ENCODE results near the gene RNF212. TPM values are rescaled to one million over a fixed set of nuclear protein-coding genes. Genes with fewer than 3 reads are reported as not detected.

RNF212 gene
- total and polyA plus RNA-seq, 12 donors: 0.21 to 2.1 (median 0.31) TPM; not detected in 4

- Histone ChIP-seq H3K9me3 (no peaks in the 10 kb centered on the region), H3K27ac (no peak overlapping the region), H3K27me3 (peaks cover 0 to 47% (median 41%) of the 10 kb centered on the region in 7 donors), H3K4me3 (no peak overlapping the region), H3K4me1 (peaks cover 0 to 19% (median 5%) of the 10 kb centered on the region in 9 donors), H3K36me3 (no peaks in the 10 kb centered on the region)
- no peak for TF ChIP-seq CTCF (IDR thresholded peaks at IDR 0.05)
- 76 to 86% methylated on average over 10 of the region's 10 CpGs for WGBS, 2 donors
- ATAC-seq: no peak
- intact Hi-C loops (cut with DNase I): no loop called here
- no peak for DNase-seq
Measured at GRCh38 chr4:1032861-1033260, 80.5 kb downstream of the RNF212 start.

DNA sequence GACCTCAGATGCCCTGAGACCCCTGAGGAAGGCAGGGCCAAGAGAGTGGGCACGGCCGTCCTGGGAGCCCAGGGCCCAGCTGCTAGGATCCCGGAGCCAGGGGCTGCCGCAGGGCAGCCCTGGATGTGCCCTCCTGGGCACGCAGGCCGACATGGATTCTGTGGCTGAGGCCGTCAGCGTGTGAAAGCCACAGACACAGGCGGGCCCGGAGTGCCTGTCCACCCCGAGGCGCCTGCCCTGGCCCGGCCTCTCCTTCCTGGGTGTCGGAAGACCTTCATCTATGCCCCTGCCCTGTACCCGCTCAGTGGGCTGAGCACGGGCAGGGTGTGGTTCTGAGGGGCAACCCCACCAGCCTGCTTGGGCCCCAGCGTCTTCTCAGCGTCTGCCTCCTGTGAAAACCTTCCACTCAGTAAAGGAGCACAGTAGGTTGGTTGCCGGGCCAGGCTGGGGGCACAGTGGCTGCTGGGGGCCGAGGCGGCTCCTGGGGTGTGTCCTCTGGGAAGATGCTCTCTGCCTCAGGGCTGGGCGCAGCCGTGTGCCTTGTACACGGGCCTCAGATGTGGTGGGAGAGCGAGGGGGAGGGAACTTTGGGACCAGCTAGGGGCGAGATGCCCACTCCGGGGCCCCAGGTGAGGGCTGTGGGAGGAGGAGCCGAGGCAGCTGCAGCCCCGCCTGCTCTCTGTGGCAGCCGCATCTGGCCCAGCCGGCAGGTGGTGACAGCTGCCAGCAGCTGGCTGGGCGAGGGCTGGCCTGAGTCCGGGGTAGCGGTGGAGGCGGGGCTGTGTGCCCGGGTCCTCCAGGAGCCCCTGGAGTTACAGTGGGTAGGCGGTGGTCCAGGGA lies 81.2 kb downstream of the RNF212 start:
- TF ChIP-seq CTCF (IDR thresholded peaks at IDR 0.05): no peak
- Histone ChIP-seq H3K36me3 (no peaks in the 10 kb centered on the region), H3K9me3 (no peaks in the 10 kb centered on the region), H3K4me3 (no peak overlapping the region), H3K27me3 (peaks cover 0 to 44% (median 41%) of the 10 kb centered on the region in 7 donors), H3K27ac (no peak overlapping the region), H3K4me1 (peaks cover 0 to 19% (median 5%) of the 10 kb centered on the region in 9 donors)
- no peak for ATAC-seq
- DNase-seq: no peak
- intact Hi-C loops (cut with DNase I): no loop called here
- 62 to 63% methylated on average over 36 to 37 of the region's 37 CpGs for WGBS, 2 donors

DNA sequence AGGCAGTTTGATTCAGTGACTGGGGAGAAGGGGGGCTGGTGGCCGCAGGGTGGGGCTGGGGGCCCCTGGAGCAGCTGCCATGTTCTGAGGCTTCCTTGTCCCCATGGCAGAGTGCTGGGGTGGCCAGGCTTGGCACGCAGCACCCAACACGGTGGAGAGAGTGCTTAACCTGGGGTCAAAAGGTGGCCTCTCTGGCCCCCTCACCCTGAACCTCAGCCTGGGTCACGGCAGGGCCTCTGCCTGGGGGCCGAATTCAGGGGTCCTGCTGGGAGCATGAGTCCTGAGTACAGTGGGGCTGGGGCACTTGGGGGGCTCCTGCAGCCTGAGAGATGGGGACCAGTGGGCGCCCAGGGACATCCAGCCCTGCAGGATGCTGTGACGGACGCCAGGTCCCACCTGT lies 82.0 kb downstream of the RNF212 start:
- Histone ChIP-seq H3K27ac (no peak overlapping the region), H3K4me3 (no peak overlapping the region), H3K9me3 (no peaks in the 10 kb centered on the region), H3K27me3 (peaks cover 0 to 44% (median 41%) of the 10 kb centered on the region in 7 donors), H3K4me1 (peaks cover 0 to 20% (median 5%) of the 10 kb centered on the region in 9 donors), H3K36me3 (no peaks in the 10 kb centered on the region)
- 77 to 87% methylated on average over 8 of the region's 8 CpGs for WGBS, 2 donors
- DNase-seq: no peak
- no peak for ATAC-seq
- no peak for TF ChIP-seq CTCF (IDR thresholded peaks at IDR 0.05)
- intact Hi-C loops (cut with DNase I): no loop called here

- peaks cover 0 to 2% (median 0%) of the 10 kb centered on the region in 9 donors for H3K36me3 ChIP-seq
- no peak overlapping the region for H3K4me3 ChIP-seq
- DNase-seq: no peak
- H3K27ac ChIP-seq: no peak overlapping the region
- no peaks in the 10 kb centered on the region for H3K9me3 ChIP-seq
- no peak for TF ChIP-seq CTCF (IDR thresholded peaks at IDR 0.05)
- peaks cover 0 to 26% (median 5%) of the 10 kb centered on the region in 9 donors for H3K4me1 ChIP-seq
- WGBS, 2 donors: 68 to 78% methylated on average over 16 of the region's 16 CpGs
- no peak for ATAC-seq
- intact Hi-C loops (cut with DNase I): no loop called here
- peaks cover 0 to 44% (median 41%) of the 10 kb centered on the region in 7 donors for H3K27me3 ChIP-seq
Measured at GRCh38 chr4:1030559-1030958, 82.8 kb downstream of the RNF212 start.
